Ovary (tissue), 9 donors: ENCODE data around the gene ELL2. TPM values are rescaled to one million over a fixed set of nuclear protein-coding genes. Genes with fewer than 3 reads are reported as not detected.

ENCODE experiments used
- DNase-seq, 5 donors: peaks; one replicate each; pipeline ENCODE4 v3.0.0-alpha.2; 2019 to 2020
- H3K27ac ChIP-seq, 2 donors: fragments of 200-600 bp; one replicate each; pipeline versions ENCODE4 v1.5.1 to v1.8.0; 2019 to 2022
- H3K27me3 ChIP-seq: fragments of 200-600 bp; one replicate; pipeline ENCODE4 v1.8.0; 2022
- H3K36me3 ChIP-seq: fragments of 200-600 bp; sonication (generic); one replicate; pipeline ENCODE4 v1.5.1; 2019
- H3K4me1 ChIP-seq: one replicate; pipeline ENCODE4 v1.8.1; 2013; ENCODE audit warnings: mild to moderate bottlenecking, moderate library complexity; ENCODE audit not compliant: insufficient read depth
- H3K4me3 ChIP-seq: fragments of 200-600 bp; sonication (generic); one replicate; pipeline ENCODE4 v1.5.1; 2017
- H3K9me3 ChIP-seq, 2 donors: fragments of 200-600 bp in 1 of 2; sonication (generic) in 1 of 2; one replicate each; pipeline versions ENCODE4 v1.5.1 to v1.8.1; 2013 to 2019; ENCODE audit warnings: mild to moderate bottlenecking in 1 of 2, moderate library complexity in 1 of 2
- CTCF ChIP-seq, 3 donors: fragments of 450-650 bp in 2 of 3; fragments of 200-600 bp in 1 of 3; IDR thresholded peaks; one replicate each; pipeline versions ENCODE4 v1.5.1 to v1.8.0; 2016 to 2022; ENCODE audit warnings: antibody characterized with exemption in 3 of 3, mild to moderate bottlenecking in 1 of 3
- EP300 ChIP-seq: sonication (generic); formaldehyde crosslinking; IDR thresholded peaks from one replicate; pipeline ENCODE4 v1.6.1; 2017; ENCODE audit warnings: antibody characterized with exemption
- POLR2A ChIP-seq: fragments of 450-650 bp; IDR thresholded peaks from one replicate; pipeline ENCODE4 v1.6.1; 2017; ENCODE audit warnings: antibody characterized with exemption, mild to moderate bottlenecking, moderate library complexity
- WGBS, 3 donors: extraction: QIAGEN DNeasy Blood & Tissue Kit in 1 of 3; methylation state at CpG; one replicate each; pipeline versions ENCODE4 v1.1.5 to v1.1.7; 2013 to 2017; 5-methylcytosine and 5-hydroxymethylcytosine counted together
- intact Hi-C, 4 donors: fragments of 100-400 bp; cut with DNase I; formaldehyde crosslinking; loops; one replicate each; pipeline versions ENCODE4 v1.11.0 to v1.15.1; 2022 to 2023
- polyA plus RNA-seq, 2 donors: library from polyadenylated mRNA; stranded (reverse); fragments of 200-250 nt in 1 of 2; fragments of 350-450 nt in 1 of 2; fragmentation: Illumina TruSeq in 1 of 2; extraction: RNeasy Lipid Tissue Mini Kit (QIAGEN cat#74804) in 1 of 2; gene quantifications; one replicate each; pipeline ENCODE4 v1.2.3, GENCODE V29; 2013 to 2014
- total RNA-seq, 7 donors: library from RNA; depleted of rRNA in 2 of 7; stranded (reverse); fragments of >200 nt in 2 of 7; fragmentation: NEBNext Ultra II Directional in 3 of 7; extraction: Animal tissue kit (Norgen Biotek cat#: 25700) in 3 of 7; gene quantifications; one replicate each; pipeline versions ENCODE4 v1.1.0 to v1.2.4, GENCODE V29; 2016 to 2023
- donor health status: DM: no; HTN: no; CAD: no; lungs with moderate emphysema.
- donor health status: DM: no; HTN: no; CAD: no.
- donor health status: Bipolar disorder and iron deficiency.
- donor health status: DM: yes; HTN: yes; CAD: no.
- donor health status: DM: no; HTN: no; CAD: no.
- donor health status: DM: yes; HTN: yes; CAD: no.

The ELL2 gene
- total and polyA plus RNA-seq, 9 donors = 7.2 to 73.2 (median 25.1) TPM

- TF ChIP-seq CTCF (IDR thresholded peaks at IDR 0.05) = no peak
- TF ChIP-seq EP300 = no peak
- TF ChIP-seq POLR2A = no peak
These were observed 87.4 kb downstream of the ELL2 start for GRCh38 chr5:95874246-95874645.

GRCh38 chr5:95873351-95873750, 88.3 kb downstream of the ELL2 start:
- no peaks in the 10 kb centered on the region for H3K9me3 ChIP-seq
- TF ChIP-seq CTCF (IDR thresholded peaks at IDR 0.05) = no peak
- TF ChIP-seq EP300 = no peak
- TF ChIP-seq POLR2A = no peak
- H3K36me3 ChIP-seq = no peaks in the 10 kb centered on the region
- intact Hi-C loops = no loop called here
- DNase-seq = no peak
- no peaks in the 10 kb centered on the region for H3K27me3 ChIP-seq
- H3K27ac ChIP-seq = no peak overlapping the region
- WGBS, 3 donors = 93 to 95% (median 93%) methylated on average over 4 of the region's 4 CpGs
- H3K4me3 ChIP-seq = no peak overlapping the region
- H3K4me1 ChIP-seq = no peaks in the 10 kb centered on the region

More at GRCh38 chr5:95874246-95874645, 87.4 kb downstream of the ELL2 start:
- DNase-seq = no peak
- H3K4me1 ChIP-seq = no peaks in the 10 kb centered on the region
- no peak overlapping the region for H3K4me3 ChIP-seq
- no peaks in the 10 kb centered on the region for H3K36me3 ChIP-seq
- no peaks in the 10 kb centered on the region for H3K27me3 ChIP-seq
- no peaks in the 10 kb centered on the region for H3K9me3 ChIP-seq
- H3K27ac ChIP-seq = no peak overlapping the region
- 68 to 75% (median 75%) methylated on average over 3 of the region's 3 CpGs for WGBS, 3 donors
- intact Hi-C loops = no loop called here

DNA sequence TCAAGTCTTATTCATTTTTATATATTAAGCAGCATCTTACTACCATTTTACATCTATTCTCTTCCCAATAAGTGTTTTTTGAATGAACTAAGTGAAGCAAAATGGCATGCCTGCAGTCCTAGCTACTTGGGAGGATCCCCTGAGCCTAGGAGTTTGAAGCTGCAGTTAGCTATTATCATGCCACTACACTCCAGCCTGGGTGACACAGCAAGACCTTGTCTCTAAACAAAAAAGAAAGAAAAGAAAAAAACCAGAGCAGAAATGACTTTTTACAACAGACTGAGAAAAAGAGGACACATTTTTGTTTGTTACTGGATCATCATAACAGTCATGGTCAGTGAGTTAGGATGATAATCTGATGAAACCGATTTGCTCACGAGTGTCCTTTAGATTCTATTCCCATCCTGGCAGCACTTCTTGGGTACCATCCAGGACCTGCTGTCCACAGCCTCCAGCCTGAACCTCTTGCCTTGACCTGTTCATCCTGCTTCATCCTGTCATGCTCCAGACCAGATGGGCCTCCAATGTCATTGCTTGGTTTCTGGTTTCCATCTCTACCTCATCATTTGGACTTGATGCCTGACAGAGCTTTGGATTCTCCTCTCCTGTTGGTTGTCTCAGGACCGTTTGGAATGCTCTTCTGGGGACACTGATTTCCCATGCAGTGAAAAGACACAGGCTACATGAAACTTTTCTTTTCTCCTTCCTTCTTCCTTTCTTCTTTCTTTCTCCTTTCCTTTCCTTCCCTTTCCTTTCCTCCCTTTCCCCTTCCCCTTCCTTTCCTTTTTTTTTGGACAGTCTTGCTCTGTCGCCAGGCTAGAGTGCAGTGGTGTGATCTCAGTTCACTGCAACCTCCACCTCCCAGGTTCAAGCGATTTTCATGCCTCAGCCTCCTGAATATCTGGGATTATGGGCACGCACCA, 89.0 kb downstream of the ELL2 start:
- TF ChIP-seq CTCF (IDR thresholded peaks at IDR 0.05) = no peak
- TF ChIP-seq POLR2A = no peak
- TF ChIP-seq EP300 = no peak
- H3K4me3 ChIP-seq = no peak overlapping the region
- no peaks in the 10 kb centered on the region for H3K9me3 ChIP-seq
- H3K36me3 ChIP-seq = no peaks in the 10 kb centered on the region
- no peaks in the 10 kb centered on the region for H3K27me3 ChIP-seq
- H3K4me1 ChIP-seq = no peaks in the 10 kb centered on the region
- no peak overlapping the region for H3K27ac ChIP-seq
- DNase-seq = no peak
- WGBS, 3 donors = 51 to 59% (median 54%) methylated on average over 6 of the region's 6 CpGs
- intact Hi-C loops = no loop called here

DNA sequence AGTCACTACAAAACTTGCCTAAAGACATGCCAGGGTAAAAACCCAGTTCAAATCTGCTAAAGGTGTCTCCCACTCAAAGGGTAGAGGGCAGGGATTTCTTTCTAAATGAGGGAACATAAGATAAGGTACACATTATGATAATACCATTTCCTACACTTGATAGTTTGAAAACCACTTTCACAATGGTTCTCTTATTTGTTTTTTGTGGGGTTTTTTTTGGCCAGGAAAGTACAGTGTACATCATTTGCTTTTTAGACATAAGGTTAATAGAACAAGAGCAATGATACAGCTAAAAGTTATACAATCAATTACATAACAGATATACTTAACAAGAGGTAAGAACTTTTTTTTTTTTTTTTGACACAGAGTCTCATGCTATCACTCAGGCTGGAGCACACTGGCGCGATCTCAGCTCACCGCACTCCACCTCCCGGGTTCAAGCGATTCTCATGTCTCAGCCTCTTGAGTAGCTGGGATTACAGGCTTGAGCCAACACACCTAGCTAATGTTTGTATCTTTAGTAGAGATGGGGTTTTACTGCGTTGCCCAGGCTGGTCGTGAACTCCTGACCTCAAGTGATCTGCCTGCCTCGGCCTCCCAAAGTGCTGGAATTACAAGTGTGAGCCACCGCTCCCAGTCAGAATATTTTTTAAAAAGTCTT, 90.4 kb downstream of the ELL2 start:
- WGBS, 3 donors = 96 to 99% (median 98%) methylated on average over 9 of the region's 9 CpGs
- Histone ChIP-seq H3K27me3 (no peaks in the 10 kb centered on the region), H3K27ac (no peak overlapping the region), H3K4me3 (no peak overlapping the region), H3K9me3 (no peaks in the 10 kb centered on the region), H3K36me3 (no peaks in the 10 kb centered on the region), H3K4me1 (no peaks in the 10 kb centered on the region)
- no peak for DNase-seq
- intact Hi-C loops = no loop called here
- no peak for TF ChIP-seq POLR2A
- TF ChIP-seq EP300 = no peak
- TF ChIP-seq CTCF (IDR thresholded peaks at IDR 0.05) = no peak
